CD4-positive, alpha-beta T cell treated with Interleukin-6 at 100 ng/mL for 8 hours (primary cell): ENCODE results near the gene RHAG.
"Not testable (repeated sequence)": the region's sequence is repeated elsewhere in the genome, so short reads cannot be mapped to it uniquely, and the experiment has no call there.

Experiments used
- DNase-seq: peaks from one replicate; pipeline ENCODE4 v3.0.0-alpha.2; 2020; ENCODE audit warnings: mixed read lengths, low spot score

The RHAG gene

GRCh38 chr6:49636713-49637349 lies at the start of gene RHAG:
Gene RHAG, minus strand, starts transcription at chr6:49636839. Its CDS starts 27 bp downstream, at chr6:49636812.
- DNase-seq = no peak

- no peak for DNase-seq
Observed at GRCh38 chr6:49676671-49677281, 40.1 kb upstream of the RHAG start.

- no peak for DNase-seq
Observed at GRCh38 chr6:49675816-49676215, 39.2 kb upstream of the RHAG start.

GRCh38 chr6:49668083-49668511 lies 31.5 kb upstream of the RHAG start:
- no peak for DNase-seq

- DNase-seq = no peak
Observed at GRCh38 chr6:49666930-49667757, 30.5 kb upstream of the RHAG start.

- DNase-seq = no peak
Observed at GRCh38 chr6:49666480-49666879, 29.8 kb upstream of the RHAG start.

- no peak for DNase-seq
Observed at GRCh38 chr6:49664817-49665216, 28.2 kb upstream of the RHAG start.

- DNase-seq = not testable (repeated sequence)
Observed at GRCh38 chr6:49664054-49664453, 27.4 kb upstream of the RHAG start.

- no peak for DNase-seq
Observed at GRCh38 chr6:49662892-49663261, 26.2 kb upstream of the RHAG start.

- DNase-seq = no peak
Observed at GRCh38 chr6:49662231-49662891, 25.7 kb upstream of the RHAG start.

- no peak for DNase-seq
Observed at GRCh38 chr6:49653942-49654341, 17.3 kb upstream of the RHAG start.

- no peak for DNase-seq
Observed at GRCh38 chr6:49653438-49653837, 16.8 kb upstream of the RHAG start.

GRCh38 chr6:49651239-49651638 lies 14.6 kb upstream of the RHAG start:
- no peak for DNase-seq

- no peak for DNase-seq
Observed at GRCh38 chr6:49649988-49650387, 13.3 kb upstream of the RHAG start.

GRCh38 chr6:49648036-49648435 lies 11.4 kb upstream of the RHAG start:
- no peak for DNase-seq

GRCh38 chr6:49647476-49647875 lies 10.8 kb upstream of the RHAG start:
- no peak for DNase-seq

GRCh38 chr6:49646942-49647341 lies 10.3 kb upstream of the RHAG start:
- DNase-seq = no peak

GRCh38 chr6:49646130-49646824 lies 9.6 kb upstream of the RHAG start:
- DNase-seq = no peak

- DNase-seq = no peak
Observed at GRCh38 chr6:49645139-49645538, 8.5 kb upstream of the RHAG start.

GRCh38 chr6:49639177-49639817 lies 2.7 kb upstream of the RHAG start:
- no peak for DNase-seq

- no peak for DNase-seq
Observed at GRCh38 chr6:49637350-49637731, 702 bp upstream of the RHAG start.
